Measurements from ENCODE around the gene IL34.

IL34 gene

GRCh38 chr16:70684146-70685060, 38.0 kb downstream of the IL34 start:
- Histone ChIP-seq H3K36me3 (ENCODE audit: control insufficient read depth, insufficient read depth, low read length) (no peaks in the 10 kb centered on the region), H3K4me3 (ENCODE audit: insufficient read depth, low read depth, low read length) (peak overlapping the region; percentile 80), H3K27me3 (ENCODE audit: control insufficient read depth, insufficient read depth, low read length, poor library complexity, severe bottlenecking) (no peaks in the 10 kb centered on the region), H3K4me1 (ENCODE audit: control insufficient read depth, insufficient read depth, low read length) (peaks cover 32% of the 10 kb centered on the region), H3K27ac (ENCODE audit: insufficient read depth, low read depth, low read length, poor library complexity, severe bottlenecking) (no peak overlapping the region), H3K9me3 (ENCODE audit: control insufficient read depth, low read length) (no peaks in the 10 kb centered on the region)
- WGBS, 2 experiments = 91% methylated on average over 14 of the region's 14 CpGs

- Histone ChIP-seq H3K27ac (ENCODE audit: insufficient read depth, low read depth, low read length, poor library complexity, severe bottlenecking) (no peak overlapping the region), H3K36me3 (ENCODE audit: control insufficient read depth, insufficient read depth, low read length) (no peaks in the 10 kb centered on the region), H3K4me3 (ENCODE audit: insufficient read depth, low read depth, low read length) (peak overlapping the region; percentile 80), H3K27me3 (ENCODE audit: control insufficient read depth, insufficient read depth, low read length, poor library complexity, severe bottlenecking) (no peaks in the 10 kb centered on the region), H3K9me3 (ENCODE audit: control insufficient read depth, low read length) (no peaks in the 10 kb centered on the region), H3K4me1 (ENCODE audit: control insufficient read depth, insufficient read depth, low read length) (peaks cover 29% of the 10 kb centered on the region)
- WGBS, 2 experiments = 2 to 3% methylated on average over 89 to 90 of the region's 90 CpGs
These were observed 38.9 kb downstream of the IL34 start for GRCh38 chr16:70685061-70685937.

GRCh38 chr16:70685938-70686375, 39.6 kb downstream of the IL34 start, which contains the start of gene MTSS2:
Gene MTSS2, minus strand, starts transcription at chr16:70686053. Its CDS starts 262 bp downstream, at chr16:70685791.
- H3K9me3 ChIP-seq (ENCODE audit: control insufficient read depth, low read length) = no peaks in the 10 kb centered on the region
- 1% methylated on average over 72 of the region's 72 CpGs for WGBS, 2 experiments
- H3K36me3 ChIP-seq (ENCODE audit: control insufficient read depth, insufficient read depth, low read length) = no peaks in the 10 kb centered on the region
- H3K4me1 ChIP-seq (ENCODE audit: control insufficient read depth, insufficient read depth, low read length) = peaks cover 31% of the 10 kb centered on the region
- no peak within 1 kb of the TSS for H3K27ac ChIP-seq (ENCODE audit: insufficient read depth, low read depth, low read length, poor library complexity, severe bottlenecking)
- no peaks in the 10 kb centered on the region for H3K27me3 ChIP-seq (ENCODE audit: control insufficient read depth, insufficient read depth, low read length, poor library complexity, severe bottlenecking)
- peak within 1 kb of the TSS; percentile 80 for H3K4me3 ChIP-seq (ENCODE audit: insufficient read depth, low read depth, low read length)

GRCh38 chr16:70686376-70687101, 40.2 kb downstream of the IL34 start:
- Histone ChIP-seq H3K4me3 (ENCODE audit: insufficient read depth, low read depth, low read length) (peak overlapping the region; percentile 80), H3K27ac (ENCODE audit: insufficient read depth, low read depth, low read length, poor library complexity, severe bottlenecking) (no peak overlapping the region), H3K27me3 (ENCODE audit: control insufficient read depth, insufficient read depth, low read length, poor library complexity, severe bottlenecking) (no peaks in the 10 kb centered on the region), H3K9me3 (ENCODE audit: control insufficient read depth, low read length) (no peaks in the 10 kb centered on the region), H3K4me1 (ENCODE audit: control insufficient read depth, insufficient read depth, low read length) (peaks cover 37% of the 10 kb centered on the region), H3K36me3 (ENCODE audit: control insufficient read depth, insufficient read depth, low read length) (no peaks in the 10 kb centered on the region)
- 60 to 63% methylated on average over 29 of the region's 29 CpGs for WGBS, 2 experiments

GRCh38 chr16:70687102-70687511, 40.7 kb downstream of the IL34 start:
- Histone ChIP-seq H3K27me3 (ENCODE audit: control insufficient read depth, insufficient read depth, low read length, poor library complexity, severe bottlenecking) (no peaks in the 10 kb centered on the region), H3K27ac (ENCODE audit: insufficient read depth, low read depth, low read length, poor library complexity, severe bottlenecking) (no peak overlapping the region), H3K4me1 (ENCODE audit: control insufficient read depth, insufficient read depth, low read length) (peaks cover 37% of the 10 kb centered on the region), H3K36me3 (ENCODE audit: control insufficient read depth, insufficient read depth, low read length) (no peaks in the 10 kb centered on the region), H3K4me3 (ENCODE audit: insufficient read depth, low read depth, low read length) (no peak overlapping the region), H3K9me3 (ENCODE audit: control insufficient read depth, low read length) (no peaks in the 10 kb centered on the region)
- WGBS, 2 experiments = 32 to 51% methylated on average over 5 of the region's 5 CpGs

- peaks cover 39% of the 10 kb centered on the region for H3K4me1 ChIP-seq (ENCODE audit: control insufficient read depth, insufficient read depth, low read length)
- H3K4me3 ChIP-seq (ENCODE audit: insufficient read depth, low read depth, low read length) = no peak overlapping the region
- H3K27me3 ChIP-seq (ENCODE audit: control insufficient read depth, insufficient read depth, low read length, poor library complexity, severe bottlenecking) = no peaks in the 10 kb centered on the region
- H3K27ac ChIP-seq (ENCODE audit: insufficient read depth, low read depth, low read length, poor library complexity, severe bottlenecking) = no peak overlapping the region
- H3K9me3 ChIP-seq (ENCODE audit: control insufficient read depth, low read length) = no peaks in the 10 kb centered on the region
- 92 to 94% methylated on average over 18 of the region's 18 CpGs for WGBS, 2 experiments
- no peaks in the 10 kb centered on the region for H3K36me3 ChIP-seq (ENCODE audit: control insufficient read depth, insufficient read depth, low read length)
These were observed 41.4 kb downstream of the IL34 start for GRCh38 chr16:70687671-70688245.

GRCh38 chr16:70688246-70688742, 41.9 kb downstream of the IL34 start:
- H3K4me3 ChIP-seq (ENCODE audit: insufficient read depth, low read depth, low read length) = no peak overlapping the region
- H3K27ac ChIP-seq (ENCODE audit: insufficient read depth, low read depth, low read length, poor library complexity, severe bottlenecking) = no peak overlapping the region
- 89 to 91% methylated on average over 8 of the region's 8 CpGs for WGBS, 2 experiments
- H3K27me3 ChIP-seq (ENCODE audit: control insufficient read depth, insufficient read depth, low read length, poor library complexity, severe bottlenecking) = no peaks in the 10 kb centered on the region
- no peaks in the 10 kb centered on the region for H3K36me3 ChIP-seq (ENCODE audit: control insufficient read depth, insufficient read depth, low read length)
- H3K4me1 ChIP-seq (ENCODE audit: control insufficient read depth, insufficient read depth, low read length) = peaks cover 44% of the 10 kb centered on the region
- no peaks in the 10 kb centered on the region for H3K9me3 ChIP-seq (ENCODE audit: control insufficient read depth, low read length)

- Histone ChIP-seq H3K9me3 (ENCODE audit: control insufficient read depth, low read length) (no peaks in the 10 kb centered on the region), H3K36me3 (ENCODE audit: control insufficient read depth, insufficient read depth, low read length) (no peaks in the 10 kb centered on the region), H3K4me1 (ENCODE audit: control insufficient read depth, insufficient read depth, low read length) (peaks cover 54% of the 10 kb centered on the region), H3K4me3 (ENCODE audit: insufficient read depth, low read depth, low read length) (no peak overlapping the region), H3K27me3 (ENCODE audit: control insufficient read depth, insufficient read depth, low read length, poor library complexity, severe bottlenecking) (no peaks in the 10 kb centered on the region), H3K27ac (ENCODE audit: insufficient read depth, low read depth, low read length, poor library complexity, severe bottlenecking) (no peak overlapping the region)
- WGBS, 2 experiments = 93 to 94% methylated on average over 22 of the region's 22 CpGs
These were observed 42.9 kb downstream of the IL34 start for GRCh38 chr16:70689035-70689969.
